Effector CD4-positive, alpha-beta T cell (primary cell): Measurements from ENCODE around the gene TTC9.

Experiments used
- DNase-seq: peaks from one replicate; pipeline ENCODE4 v3.0.0-alpha.2; 2020

Gene TTC9

GRCh38 chr14:70646705-70647104 lies 5.0 kb downstream of the TTC9 start:
- DNase-seq = no peak

- no peak for DNase-seq
Observed at GRCh38 chr14:70648346-70648745, 6.6 kb downstream of the TTC9 start.

DNA sequence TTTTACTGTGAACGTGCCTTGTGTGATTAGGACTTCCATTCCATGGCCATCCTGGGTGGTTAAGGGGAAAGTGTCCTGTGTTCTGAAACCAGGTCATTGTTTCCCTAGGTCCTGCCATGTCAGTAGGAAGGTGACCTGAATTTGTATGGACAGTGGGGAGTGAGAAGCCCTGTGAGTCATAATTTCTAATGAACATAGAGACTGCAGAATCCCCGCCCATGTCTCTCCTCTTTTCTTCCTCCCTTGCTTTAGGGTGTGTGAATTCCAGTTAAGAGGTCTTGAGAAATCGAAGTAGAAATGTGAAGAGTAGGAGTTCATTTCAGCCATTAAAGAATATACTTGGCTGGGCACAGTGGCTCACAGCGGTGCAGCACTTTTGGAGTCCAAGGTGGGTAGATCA lies 8.1 kb downstream of the TTC9 start:
- no peak for DNase-seq

GRCh38 chr14:70651522-70651921 lies 9.8 kb downstream of the TTC9 start:
- DNase-seq = no peak

DNA sequence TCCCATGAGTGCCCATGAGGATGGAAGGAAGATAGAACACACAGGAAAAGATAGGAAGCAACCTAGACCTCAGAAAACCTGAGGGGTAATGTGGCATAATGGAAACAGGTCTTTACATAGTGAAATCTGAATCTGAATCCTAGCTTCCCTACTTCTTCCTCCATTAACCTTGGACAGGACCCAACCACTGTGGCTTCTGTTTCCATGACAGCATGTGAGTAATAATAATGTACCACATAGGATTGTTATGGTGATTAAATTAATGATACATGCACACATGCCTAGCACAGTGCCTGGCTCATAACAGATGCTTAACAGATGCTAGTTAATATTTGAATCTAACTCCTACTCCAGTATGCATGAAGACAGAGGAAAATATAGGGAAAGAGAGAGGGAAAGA lies 11.2 kb downstream of the TTC9 start:
- DNase-seq = no peak

DNA sequence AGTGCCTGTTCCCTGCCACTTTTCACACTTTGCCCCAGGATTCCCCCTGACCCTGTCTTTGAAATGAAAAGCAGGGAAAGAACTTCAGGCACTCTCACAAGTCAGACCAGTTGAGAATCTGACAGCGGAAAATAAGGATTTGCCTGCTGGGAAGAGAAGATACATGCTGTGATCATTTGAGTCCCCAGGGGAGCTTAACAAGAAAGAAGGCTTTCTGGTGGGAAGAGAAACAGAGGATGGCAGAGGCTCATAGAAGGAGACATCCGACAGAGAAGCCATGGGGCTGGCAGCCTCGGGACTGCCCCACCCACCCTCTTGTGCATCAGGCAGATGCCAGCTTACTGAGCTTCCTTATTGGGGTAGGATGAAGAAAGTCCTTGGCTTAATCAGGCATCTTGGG lies 11.9 kb downstream of the TTC9 start:
- DNase-seq = no peak

- DNase-seq = no peak
Observed at GRCh38 chr14:70654632-70655031, 12.9 kb downstream of the TTC9 start.

DNA sequence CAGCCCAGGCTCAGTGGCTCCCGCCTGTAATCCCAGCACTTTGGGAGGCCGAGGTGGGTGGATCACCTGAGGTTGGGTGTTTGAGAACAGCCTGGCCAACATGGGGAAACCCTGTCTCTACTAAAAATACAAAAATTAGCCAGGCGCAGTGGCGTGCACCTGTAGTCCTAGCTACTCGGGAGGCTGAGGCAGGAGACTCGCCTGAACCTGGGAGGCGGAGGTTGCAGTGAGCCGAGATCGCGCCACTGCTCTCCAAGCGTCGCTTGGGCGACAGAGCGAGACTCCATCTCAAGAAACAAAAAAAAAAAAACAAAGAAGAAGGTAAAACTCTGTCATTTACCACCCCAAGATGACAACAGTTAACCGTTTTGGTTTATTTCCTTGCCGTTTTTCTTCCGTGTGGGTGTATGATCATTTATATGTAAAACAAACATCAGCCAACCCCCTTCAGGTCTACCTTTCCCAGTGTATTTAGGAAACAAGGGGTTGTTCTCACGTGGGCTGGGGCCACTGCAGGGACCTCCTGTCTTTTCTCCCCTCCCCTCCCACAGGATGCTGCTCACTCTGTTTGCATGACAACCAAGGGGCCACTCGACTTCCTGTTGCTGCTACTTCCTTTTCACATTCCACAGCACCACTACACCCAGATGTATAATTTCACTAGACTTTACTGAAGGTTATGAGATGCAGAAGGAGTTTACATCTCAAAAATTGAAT lies 13.6 kb downstream of the TTC9 start:
- DNase-seq = peak; percentile 69

- DNase-seq = no peak
Observed at GRCh38 chr14:70658899-70659298, 17.2 kb downstream of the TTC9 start.

GRCh38 chr14:70660967-70661893 lies 19.5 kb downstream of the TTC9 start:
- peak; percentile 33 for DNase-seq

DNA sequence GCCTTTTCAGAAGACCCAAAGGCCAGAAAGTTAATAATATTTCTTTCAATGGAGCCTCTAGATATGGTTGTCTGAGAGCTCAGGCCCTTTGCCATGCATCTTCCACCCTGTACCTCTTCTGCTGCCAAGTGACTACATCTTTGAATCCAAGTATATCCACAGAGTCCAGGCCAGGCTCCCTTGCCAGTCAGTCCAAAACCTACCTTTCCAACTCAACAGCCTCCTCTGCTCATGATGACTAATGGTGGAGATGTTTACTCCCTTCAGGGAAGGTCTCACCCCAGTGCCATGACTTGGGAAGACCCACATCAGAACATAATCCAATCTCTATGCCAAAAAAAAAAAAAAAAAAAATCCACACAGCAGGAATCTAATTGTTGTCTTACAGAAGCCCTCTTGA lies 20.4 kb downstream of the TTC9 start:
- DNase-seq = no peak

DNA sequence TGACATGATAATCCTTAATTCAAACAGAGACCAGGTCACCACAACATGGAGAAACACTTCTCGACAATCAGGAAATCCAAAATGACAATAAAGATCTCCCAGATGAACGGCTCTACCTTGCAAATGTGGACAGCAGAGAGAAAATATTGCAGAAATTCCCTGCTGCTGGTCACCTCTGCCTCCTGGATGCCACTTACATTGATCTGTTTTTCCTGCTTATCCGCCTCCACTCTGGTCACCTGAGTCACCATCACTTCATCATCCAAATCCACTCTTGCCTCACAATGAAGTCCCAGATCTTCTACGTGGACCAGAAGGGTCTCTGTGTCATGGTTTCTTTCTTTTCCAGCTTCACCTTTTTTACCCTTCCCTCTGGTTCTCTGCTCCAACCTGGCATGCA lies 21.1 kb downstream of the TTC9 start:
- no peak for DNase-seq

GRCh38 chr14:70663707-70664179 lies 22.0 kb downstream of the TTC9 start:
- no peak for DNase-seq

GRCh38 chr14:70664698-70665447 lies 23.2 kb downstream of the TTC9 start:
- no peak for DNase-seq

DNA sequence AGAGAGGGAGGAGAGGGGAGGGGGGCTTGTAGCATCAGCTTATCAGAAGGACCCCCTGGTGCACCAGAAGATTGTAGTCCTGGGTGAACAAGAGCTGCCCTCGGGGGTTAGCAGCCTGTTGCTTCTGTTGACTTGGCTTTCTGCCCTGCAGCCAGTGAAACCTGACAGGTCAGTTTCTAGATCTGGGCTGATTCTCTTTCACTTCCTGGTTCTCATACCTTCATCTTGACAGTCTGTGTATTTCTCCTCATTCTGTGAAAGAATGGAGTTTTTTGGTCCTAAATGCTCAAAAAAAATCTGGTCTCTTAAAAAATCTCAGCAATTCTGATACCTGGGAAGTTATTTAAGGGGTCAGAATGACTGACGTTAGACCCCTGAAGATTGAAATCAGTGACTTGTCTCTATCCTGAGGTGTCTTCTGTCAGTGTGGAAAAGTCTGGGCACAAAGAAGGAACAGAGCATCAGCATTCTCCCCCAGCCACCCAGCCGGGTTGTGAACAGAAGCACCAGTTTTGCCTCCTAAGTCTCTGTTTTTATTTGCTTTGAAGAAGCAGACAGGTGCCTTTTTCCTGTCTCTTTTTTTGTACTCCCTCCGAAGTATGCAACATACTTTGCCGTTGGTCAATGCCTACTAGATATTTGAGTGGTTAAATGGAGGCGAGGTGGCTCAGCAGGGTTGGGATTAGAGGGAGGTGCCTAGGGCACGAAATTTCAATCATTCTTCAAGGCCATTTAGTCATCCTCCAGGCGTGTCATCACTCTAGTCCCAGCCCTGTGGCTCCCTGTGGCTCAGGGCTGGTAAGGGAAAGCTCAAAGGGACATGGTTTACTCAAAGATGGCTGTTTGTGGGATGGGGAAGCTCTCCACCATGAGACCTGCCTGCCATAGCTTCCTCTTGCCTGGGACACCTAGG lies 24.0 kb downstream of the TTC9 start:
- no peak for DNase-seq

- no peak for DNase-seq
Observed at GRCh38 chr14:70666361-70666686, 24.6 kb downstream of the TTC9 start.

- DNase-seq = no peak
Observed at GRCh38 chr14:70670992-70671651, 29.4 kb downstream of the TTC9 start.

DNA sequence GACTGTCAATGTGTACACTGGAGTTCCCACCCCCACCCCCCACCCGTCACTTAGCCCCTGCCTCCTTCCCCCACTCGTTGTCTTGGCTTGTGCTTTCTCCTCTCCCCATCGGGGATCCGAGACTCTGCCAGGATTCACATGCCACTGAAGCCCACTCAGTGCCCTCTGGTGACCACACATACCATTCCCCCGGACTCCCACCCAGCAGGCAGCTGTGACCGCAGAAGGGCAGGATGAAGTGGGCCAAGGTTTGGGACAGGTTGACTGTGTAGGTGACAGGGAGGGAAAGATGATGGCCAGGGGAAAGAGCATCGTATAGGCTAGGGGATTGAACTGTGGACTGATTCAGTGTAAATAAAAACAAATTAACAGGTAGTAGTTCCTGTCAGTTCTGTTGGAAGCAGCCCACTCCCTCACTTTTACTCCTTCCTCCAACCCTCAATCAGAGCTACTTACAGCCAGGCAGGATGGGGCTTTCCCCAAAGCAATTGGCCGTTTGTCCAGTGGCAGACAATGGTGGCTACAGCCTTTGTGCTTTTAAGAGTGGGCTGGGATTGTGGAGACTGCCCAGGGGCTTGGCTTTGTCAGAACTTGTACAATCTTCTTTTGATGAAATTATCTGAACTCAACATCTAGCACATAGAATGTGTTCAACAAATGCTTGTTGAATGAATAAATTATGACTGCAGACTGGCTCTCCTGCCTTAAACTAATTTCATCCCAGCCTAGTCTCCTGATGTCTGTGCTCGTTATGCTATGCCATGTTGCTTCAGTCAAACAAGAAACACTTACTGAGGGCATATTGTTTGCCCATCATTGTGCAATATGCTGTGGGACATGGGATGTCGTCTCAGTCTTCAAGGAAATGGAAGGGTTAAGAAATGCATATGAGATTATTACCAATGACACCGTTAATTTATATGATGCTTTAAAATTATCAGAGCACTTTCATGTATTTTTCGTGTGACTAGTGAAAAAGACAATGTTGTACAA lies 30.2 kb downstream of the TTC9 start:
- no peak for DNase-seq

GRCh38 chr14:70677341-70677740 lies 35.6 kb downstream of the TTC9 start:
- no peak for DNase-seq

DNA sequence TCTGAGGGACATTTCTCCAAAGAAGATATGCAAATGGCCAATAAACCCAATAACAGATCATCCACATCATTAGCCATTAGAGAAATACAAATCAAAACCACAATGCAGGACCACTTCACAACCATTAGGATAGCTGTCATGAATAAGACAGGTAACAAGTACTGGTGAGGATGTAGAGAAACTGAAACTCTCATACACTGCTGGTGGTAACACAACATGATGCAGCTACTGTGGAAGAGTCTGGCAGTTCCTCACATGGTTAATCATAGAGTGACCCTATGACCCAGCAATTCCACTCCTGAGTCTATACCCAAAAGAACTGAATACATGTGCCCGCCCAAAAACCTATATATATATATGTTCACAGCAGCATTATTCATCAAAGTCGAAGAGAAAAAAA lies 39.0 kb downstream of the TTC9 start:
- DNase-seq = no peak
